CD4-positive, alpha-beta memory T cell (primary cell): ENCODE measurements around the gene NAPSA. TPM values are rescaled to one million over a fixed set of nuclear protein-coding genes. Genes with fewer than 3 reads are reported as not detected.
"Not testable (repeated sequence)": the region's sequence is repeated elsewhere in the genome, so short reads cannot be mapped to it uniquely, and the experiment has no call there.

Experiments used
- CTCF ChIA-PET: fragments of 350-600 bp; sonication (Branson Sonifier 250); formaldehyde crosslinking; loops from one replicate; lab custom pipeline; 2021; ENCODE audit warnings: inconsistent platforms; ENCODE audit not compliant: partially characterized antibody; lab: Charles Lee
- POLR2A ChIA-PET: fragments of 350-600 bp; sonication (Branson Sonifier 250); formaldehyde crosslinking; loops from one replicate; lab custom pipeline; 2021; ENCODE audit not compliant: partially characterized antibody; lab: Charles Lee
- DNase-seq, 5 donors: peaks; one replicate each; pipeline versions ENCODE4 v3.0.0 to v3.0.0-alpha.2; 2020 to 2022; ENCODE audit warnings: mixed read lengths in 1 of 5
- H3K27ac ChIP-seq: one replicate; pipeline ENCODE4 v1.7.0; 2013; ENCODE audit warnings: low read depth, low read length
- H3K27me3 ChIP-seq: 2 replicates; pipeline ENCODE4 v1.7.0; 2013; ENCODE audit warnings: mild to moderate bottlenecking, low read length, moderate library complexity; ENCODE audit not compliant: insufficient read depth
- H3K36me3 ChIP-seq: 2 replicates; pipeline ENCODE4 v1.7.0; 2013; ENCODE audit warnings: mild to moderate bottlenecking, low read length, moderate library complexity; ENCODE audit not compliant: insufficient read depth
- H3K4me1 ChIP-seq: 2 replicates; pipeline ENCODE4 v1.7.0; 2013; ENCODE audit warnings: mild to moderate bottlenecking, low read length, moderate library complexity; ENCODE audit not compliant: insufficient read depth
- H3K4me3 ChIP-seq, 2 donors: one replicate each; pipeline ENCODE4 v1.7.0; 2013; ENCODE audit warnings: low read length in 2 of 2, mild to moderate bottlenecking in 1 of 2
- H3K9me3 ChIP-seq, 2 donors: one replicate each; pipeline ENCODE4 v1.7.0; 2013; ENCODE audit warnings: low read length in 2 of 2, control low read depth in 1 of 2; ENCODE audit not compliant: control insufficient read depth in 1 of 2
- H3K27ac Mint-ChIP-seq, 7 donors: one replicate each; pipeline ENCODE4 v1.8.0; 2020 to 2021; ENCODE audit warnings: mixed read lengths in 7 of 7, mild to moderate bottlenecking in 6 of 7, inconsistent platforms in 3 of 7, moderate library complexity in 3 of 7
- H3K27me3 Mint-ChIP-seq, 2 donors: one replicate each; pipeline ENCODE4 v1.8.0; 2020 to 2021; ENCODE audit warnings: mixed read lengths in 2 of 2
- H3K36me3 Mint-ChIP-seq, 2 donors: one replicate each; pipeline ENCODE4 v1.8.0; 2020 to 2021; ENCODE audit warnings: mixed read lengths in 2 of 2, inconsistent platforms in 1 of 2, mild to moderate bottlenecking in 1 of 2
- H3K4me1 Mint-ChIP-seq, 4 donors: one replicate each; pipeline ENCODE4 v1.8.0; 2020 to 2021; ENCODE audit warnings: mixed read lengths in 4 of 4, mild to moderate bottlenecking in 1 of 4
- H3K4me3 Mint-ChIP-seq, 8 donors: one replicate each; pipeline ENCODE4 v1.8.0; 2020 to 2021; ENCODE audit warnings: mixed read lengths in 8 of 8, mild to moderate bottlenecking in 7 of 8, moderate library complexity in 6 of 8, inconsistent platforms in 3 of 8
- H3K9me3 Mint-ChIP-seq, 8 donors: one replicate each; pipeline ENCODE4 v1.8.0; 2020 to 2021; ENCODE audit warnings: mixed read lengths in 8 of 8, mild to moderate bottlenecking in 5 of 8, inconsistent platforms in 3 of 8, moderate library complexity in 1 of 8
- intact Hi-C: fragments of 100-400 bp; cut with micrococcal nuclease; formaldehyde crosslinking; loops from one replicate; pipeline ENCODE4 v1.15.1; 2023
- polyA plus RNA-seq, 2 donors: library from polyadenylated mRNA; unstranded; fragments of 300-500 nt; fragmentation: Illumina TruSeq; gene quantifications; one replicate each; pipeline ENCODE4 v1.2.3, GENCODE V29; 2021
- total RNA-seq, 2 experiments: library from RNA; stranded (reverse); gene quantifications; one replicate each; pipeline ENCODE4 v1.2.3, GENCODE V29; 2021

NAPSA gene
- total and polyA plus RNA-seq, 4 experiments from 2014 or later: 0.57 to 6.6 (median 2.7) TPM

DNA sequence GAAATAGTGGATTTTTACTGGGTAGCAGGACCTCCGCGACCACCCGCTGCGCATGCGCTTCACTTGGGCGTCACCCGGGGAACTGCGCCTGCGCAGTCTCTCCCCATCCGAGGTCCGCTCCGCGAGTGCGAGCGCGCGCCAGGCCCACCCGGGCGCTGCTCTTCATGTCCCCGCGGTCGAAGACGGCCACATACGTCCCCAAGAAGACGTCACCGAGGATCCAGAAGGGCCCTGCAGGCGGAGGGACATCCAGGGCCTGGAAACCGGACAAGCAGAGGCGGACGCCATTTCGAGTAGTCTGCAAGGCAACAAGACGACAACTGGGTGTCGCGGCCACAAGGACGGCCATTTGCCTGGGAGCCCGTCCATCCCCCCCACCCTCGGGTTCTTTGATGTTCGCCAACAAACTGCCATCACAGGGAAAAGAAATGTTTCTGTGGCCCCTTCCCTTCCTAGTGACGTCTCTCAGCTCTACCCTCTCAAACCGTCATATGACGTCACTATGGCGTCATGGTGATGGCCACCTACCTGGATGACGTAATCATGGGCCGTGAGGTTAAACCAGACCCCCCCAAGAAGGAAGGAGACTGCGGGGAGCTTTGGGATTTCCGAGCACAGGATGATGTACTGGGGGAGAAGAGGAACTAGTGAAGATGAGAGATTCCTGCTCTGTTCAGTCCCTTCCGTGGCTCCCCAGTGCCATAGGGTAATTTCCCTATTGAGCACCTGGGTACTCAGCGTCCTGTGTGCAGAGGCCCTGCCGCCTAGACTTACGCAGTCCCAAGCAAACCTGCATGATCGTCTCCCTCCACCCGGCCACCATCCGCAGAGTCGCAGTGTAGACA lies 6.7 kb downstream of the NAPSA start:
- Mint-ChIP-seq H3K4me1 (peaks cover 18 to 57% (median 35%) of the 10 kb centered on the region in 4 donors), H3K9me3 (no peaks in the 10 kb centered on the region), H3K27me3 (peaks cover 0 to 2% of the 10 kb centered on the region in 2 donors), H3K4me3 (peak overlapping the region; percentile 84 to 95 (median 90)), H3K36me3 (peaks cover 0 to 4% of the 10 kb centered on the region in 2 donors), H3K27ac (peak overlapping the region; percentile 97 to 98 (median 98))
- peak overlapping the region; percentile 45 to 69 for H3K4me3 ChIP-seq
- DNase-seq: peak; percentile 68 to 82 (median 80)
- peak overlapping the region; percentile 95 for H3K27ac ChIP-seq
- H3K4me1 ChIP-seq: peaks cover 22% of the 10 kb centered on the region
- intact Hi-C loops: loop anchor here (5.0 kb wide), 1 partner anchor 119 kb away; the partner anchor contains the start of genes EMC10 and GARIN5A
- CTCF ChIA-PET: interaction anchor here (0.8 to 2.8 kb wide), 7 partner anchors 10 to 563 kb away, joined by 3 to 47 read pairs (median 12); partner anchors contain the start of gene NR1H2
- H3K9me3 ChIP-seq: no peaks in the 10 kb centered on the region
- POLR2A ChIA-PET: interaction anchor here (0.6 to 3.2 kb wide), 16 partner anchors 11 to 446 kb away, joined by 3 to 46 read pairs (median 6); partner anchors contain the start of genes JOSD2, NR1H2, POLD1 and SPIB
- no peaks in the 10 kb centered on the region for H3K36me3 ChIP-seq
- H3K27me3 ChIP-seq: no peaks in the 10 kb centered on the region

DNA sequence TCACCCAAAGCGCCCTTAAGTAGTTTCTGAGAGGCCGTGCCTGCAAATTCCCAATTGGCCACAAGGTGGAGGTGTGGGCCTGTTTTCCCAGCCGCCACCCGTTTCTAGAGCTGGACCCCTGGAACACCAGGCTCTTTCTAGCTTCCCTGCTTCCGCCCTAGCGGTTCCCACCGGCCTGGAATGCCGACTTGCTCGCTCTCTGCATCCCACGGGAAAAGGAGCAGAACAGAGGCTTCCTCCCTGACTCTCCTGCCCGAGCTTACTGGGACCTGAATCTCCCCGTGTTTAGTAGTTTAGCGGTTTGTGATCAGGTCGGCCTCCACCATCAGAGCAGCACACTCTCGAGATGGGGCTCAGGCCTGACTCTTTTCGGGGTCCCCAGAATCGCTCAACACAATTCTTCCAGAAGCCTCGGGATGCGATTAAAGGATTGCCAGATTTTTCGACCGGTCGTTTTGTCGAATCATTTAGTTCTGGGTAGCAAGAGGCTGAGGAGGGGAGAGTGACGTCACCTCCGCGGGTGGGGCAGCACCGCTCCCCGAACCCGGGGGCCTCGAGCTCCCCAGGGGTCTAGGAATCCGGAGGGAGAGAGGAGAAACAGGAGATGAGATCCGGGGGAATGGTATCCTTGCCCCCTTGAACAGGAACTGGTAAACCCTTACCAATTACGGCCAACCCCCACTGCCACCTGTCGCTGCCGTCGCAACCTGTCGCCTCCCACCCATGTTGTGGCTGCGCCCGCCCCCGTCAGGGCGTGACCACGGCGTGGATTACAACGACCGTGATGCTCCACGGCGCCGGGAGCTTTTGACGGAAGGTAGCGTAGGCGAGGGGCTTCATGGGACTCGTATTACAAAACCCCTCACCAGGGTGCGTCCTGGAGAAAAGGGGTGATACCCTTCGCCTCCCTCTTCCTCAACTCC lies 8.0 kb downstream of the NAPSA start:
- Histone ChIP-seq H3K27me3 (no peaks in the 10 kb centered on the region), H3K9me3 (no peaks in the 10 kb centered on the region), H3K36me3 (no peaks in the 10 kb centered on the region), H3K27ac (peak overlapping the region; percentile 95), H3K4me1 (peaks cover 12% of the 10 kb centered on the region), H3K4me3 (peak overlapping the region; percentile 45 to 69)
- intact Hi-C loops: loop anchor here (1.0 to 5.0 kb wide), 10 partner anchors 12 to 426 kb away; partner anchors contain the start of genes EMC10, GARIN5A, JOSD2 and NR1H2
- peaks cover 14 to 47% (median 27%) of the 10 kb centered on the region in 4 donors for H3K4me1 Mint-ChIP-seq
- POLR2A ChIA-PET: interaction anchor here (0.7 to 3.2 kb wide), 24 partner anchors 10 to 564 kb away, joined by 3 to 46 read pairs (median 5); partner anchors contain the start of genes EMC10, GARIN5A, JOSD2 and NR1H2
- H3K27ac Mint-ChIP-seq: peak overlapping the region; percentile 97 to 98 (median 98)
- peak overlapping the region; percentile 88 to 95 (median 91) for H3K4me3 Mint-ChIP-seq
- H3K36me3 Mint-ChIP-seq: peaks cover 0 to 2% of the 10 kb centered on the region in 2 donors
- H3K9me3 Mint-ChIP-seq: no peaks in the 10 kb centered on the region
- peaks cover 0 to 2% of the 10 kb centered on the region in 2 donors for H3K27me3 Mint-ChIP-seq
- DNase-seq: peak; percentile 86 to 90 (median 88)
- CTCF ChIA-PET: interaction anchor here (0.7 to 2.8 kb wide), 29 partner anchors 8 to 564 kb away, joined by 3 to 47 read pairs (median 7); partner anchors contain the start of genes KCNC3, MYBPC2, NAPSA and NR1H2

DNA sequence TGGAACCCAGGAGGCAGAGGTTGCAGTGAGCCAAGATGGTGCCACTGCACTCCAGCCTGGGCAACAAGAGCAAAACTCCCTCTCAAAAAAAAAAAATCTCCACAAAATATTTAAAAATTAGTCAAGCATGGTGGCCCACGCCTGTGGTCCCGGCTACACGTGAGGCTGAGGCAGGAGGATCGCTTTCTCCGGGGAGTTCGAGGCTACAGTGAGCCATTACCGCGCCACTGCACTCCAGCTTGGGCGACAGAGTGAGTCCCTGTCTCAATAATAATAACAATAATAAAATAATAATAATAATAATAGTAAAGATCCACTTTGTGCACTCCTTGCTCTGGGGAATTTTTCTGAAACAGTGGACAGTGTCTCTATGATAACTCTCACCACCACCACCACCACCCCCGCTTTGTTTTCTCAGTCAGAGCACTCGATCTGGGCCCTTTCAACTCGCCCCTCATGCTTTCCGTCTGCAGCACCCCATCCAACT lies 8.7 kb downstream of the NAPSA start:
- POLR2A ChIA-PET: interaction anchor here (0.8 to 3.2 kb wide), 16 partner anchors 10 to 565 kb away, joined by 3 to 46 read pairs (median 7); partner anchors contain the start of genes JOSD2, NR1H2, POLD1 and SPIB

GRCh38 chr19:50353487-50353880 lies 12.0 kb downstream of the NAPSA start:
- H3K27ac ChIP-seq, H3K9me3 Mint-ChIP-seq, H3K27me3 ChIP-seq, intact Hi-C loops, POLR2A ChIA-PET, H3K27me3 Mint-ChIP-seq, H3K4me3 ChIP-seq, H3K27ac Mint-ChIP-seq, DNase-seq, H3K36me3 ChIP-seq, H3K9me3 ChIP-seq, H3K4me3 Mint-ChIP-seq, H3K36me3 Mint-ChIP-seq, H3K4me1 ChIP-seq: not testable (repeated sequence)
- H3K4me1 Mint-ChIP-seq: peaks cover 2 to 16% (median 6%) of the 10 kb centered on the region in 4 donors
- CTCF ChIA-PET: interaction anchor here (1.1 to 1.7 kb wide), 2 partner anchors 15 to 126 kb away, joined by 3 to 4 read pairs; no protein-coding TSS in a partner anchor

More for the DNA sequence above, 8.7 kb downstream of the NAPSA start:
- Histone ChIP-seq H3K9me3 (no peaks in the 10 kb centered on the region), H3K27me3 (no peaks in the 10 kb centered on the region), H3K27ac (peak overlapping the region; percentile 95), H3K4me1 (peaks cover 8% of the 10 kb centered on the region), H3K36me3 (no peaks in the 10 kb centered on the region), H3K4me3 (peak overlapping the region in 1 of 2 donors; percentile 69)
- Mint-ChIP-seq H3K9me3 (no peaks in the 10 kb centered on the region), H3K27ac (peak overlapping the region; percentile 97 to 98 (median 98)), H3K4me3 (peak overlapping the region; percentile 88 to 95 (median 91)), H3K27me3 (peaks cover 0 to 2% of the 10 kb centered on the region in 2 donors), H3K36me3 (peaks cover 0 to 2% of the 10 kb centered on the region in 2 donors), H3K4me1 (peaks cover 14 to 40% (median 25%) of the 10 kb centered on the region in 4 donors)
- DNase-seq: no peak
- CTCF ChIA-PET: interaction anchor here (0.7 to 2.8 kb wide), 25 partner anchors 9 to 565 kb away, joined by 3 to 47 read pairs (median 8); partner anchors contain the start of genes KCNC3, NAPSA, NR1H2 and POLD1
- intact Hi-C loops: loop anchor here (1.0 to 5.0 kb wide), 10 partner anchors 13 to 427 kb away; partner anchors contain the start of genes EMC10, GARIN5A, JOSD2 and NR1H2

DNA sequence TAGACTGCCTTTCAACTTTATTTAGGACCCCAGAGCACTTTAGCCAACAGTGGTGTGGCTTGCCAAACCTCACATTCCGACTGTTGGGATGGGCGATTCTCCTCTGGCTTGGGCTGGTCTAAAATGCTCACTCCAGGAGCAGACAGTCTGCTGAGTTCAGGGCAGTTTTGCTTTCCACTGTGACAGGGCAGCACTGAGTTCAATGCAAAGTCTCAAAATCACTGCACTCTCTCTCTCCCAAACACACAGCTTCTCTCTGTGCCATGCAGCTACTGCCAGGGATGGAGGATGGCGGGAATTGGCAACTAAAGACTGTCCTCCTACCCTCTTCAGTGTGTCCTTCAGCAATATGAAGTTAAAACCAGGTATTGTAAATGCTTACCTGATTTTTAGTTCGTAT lies 13.2 kb downstream of the NAPSA start:
- ChIA-PET CTCF (no interaction called here), POLR2A (no interaction called here)
- Histone ChIP-seq H3K9me3 (no peaks in the 10 kb centered on the region), H3K4me3 (no peak overlapping the region), H3K27ac (no peak overlapping the region), H3K36me3 (no peaks in the 10 kb centered on the region), H3K4me1 (peaks cover 4% of the 10 kb centered on the region), H3K27me3 (no peaks in the 10 kb centered on the region)
- intact Hi-C loops: no loop called here
- no peaks in the 10 kb centered on the region for H3K27me3 Mint-ChIP-seq
- no peak for DNase-seq
- H3K27ac Mint-ChIP-seq: peak overlapping the region in 1 of 7 donors; percentile 43
- H3K9me3 Mint-ChIP-seq: no peaks in the 10 kb centered on the region
- H3K4me3 Mint-ChIP-seq: no peak overlapping the region
- no peaks in the 10 kb centered on the region for H3K36me3 Mint-ChIP-seq
- H3K4me1 Mint-ChIP-seq: peaks cover 5 to 10% (median 7%) of the 10 kb centered on the region in 4 donors

DNA sequence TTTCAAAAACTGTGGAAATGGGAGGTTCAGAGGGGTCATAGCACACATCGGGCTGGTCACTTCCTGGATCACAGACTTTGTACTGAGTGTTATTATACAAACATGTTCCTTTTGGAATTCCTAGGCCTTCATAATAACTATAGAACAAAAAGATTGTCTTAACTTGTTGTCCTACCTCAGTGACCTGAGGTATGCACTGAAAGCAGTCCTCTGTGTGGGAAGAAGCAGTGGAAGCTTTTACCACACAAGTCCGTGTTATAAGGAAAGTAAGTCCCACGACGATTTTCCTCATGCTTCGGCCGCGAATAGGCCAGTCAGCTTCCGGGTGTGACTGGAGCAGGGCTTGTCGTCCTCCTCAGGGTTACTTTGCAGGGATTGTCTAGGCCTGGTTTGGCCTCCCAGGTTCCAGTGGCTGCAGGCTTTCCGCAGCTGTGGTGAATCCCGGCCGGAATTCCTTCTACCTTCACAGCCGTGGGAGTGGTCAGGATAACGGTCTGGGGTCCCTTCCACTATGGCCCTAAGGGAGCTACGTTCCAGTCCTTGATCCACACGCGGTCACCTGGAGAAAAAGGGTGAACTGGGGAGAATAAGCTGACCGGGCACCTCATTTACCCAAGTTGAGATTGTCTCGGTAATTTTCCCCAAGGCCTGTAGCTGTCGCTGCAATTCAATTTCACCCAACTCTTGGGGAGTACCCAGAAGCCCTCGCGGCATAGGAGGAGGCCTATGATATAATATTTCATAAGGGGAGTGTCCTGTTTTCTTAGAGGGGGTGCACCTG lies 16.0 kb downstream of the NAPSA start:
- H3K27ac ChIP-seq: no peak overlapping the region
- no peak overlapping the region for H3K4me3 Mint-ChIP-seq
- H3K4me1 Mint-ChIP-seq: peaks cover 9 to 20% (median 12%) of the 10 kb centered on the region in 4 donors
- no peaks in the 10 kb centered on the region for H3K27me3 ChIP-seq
- no peak for DNase-seq
- H3K36me3 ChIP-seq: no peaks in the 10 kb centered on the region
- POLR2A ChIA-PET: no interaction called here
- no peak overlapping the region for H3K27ac Mint-ChIP-seq
- no peaks in the 10 kb centered on the region for H3K27me3 Mint-ChIP-seq
- H3K9me3 Mint-ChIP-seq: peaks cover 0 to 10% (median 4%) of the 10 kb centered on the region in 8 donors
- H3K9me3 ChIP-seq: no peaks in the 10 kb centered on the region
- peaks cover 1 to 4% of the 10 kb centered on the region in 2 donors for H3K36me3 Mint-ChIP-seq
- CTCF ChIA-PET: no interaction called here
- H3K4me1 ChIP-seq: peaks cover 11% of the 10 kb centered on the region
- no peak overlapping the region for H3K4me3 ChIP-seq
- intact Hi-C loops: no loop called here
